Astrocyte of the spinal cord (primary cell): Measurements from ENCODE around the gene SLC6A1.

ENCODE experiments used
- DNase-seq: peaks from one replicate; pipeline ENCODE4 v3.0.0; 2011; ENCODE audit warnings: low read depth, low spot score
- H3K4me3 ChIP-seq: 2 replicates; pipeline ENCODE4 v1.5.1; 2011; ENCODE audit warnings: low read depth, mild to moderate bottlenecking, low read length, moderate library complexity
- CTCF ChIP-seq: IDR thresholded peaks from 2 replicates; pipeline ENCODE4 v1.5.1; 2012; ENCODE audit warnings: low read depth, mild to moderate bottlenecking, low read length, inconsistent platforms
- in situ Hi-C: cut with HindIII; loops from 2 replicates; pipeline ENCODE4 v1.10.0; 2017; ENCODE audit warnings: low sequenced_read_pairs

The SLC6A1 gene

GRCh38 chr3:11078826-11079515 lies 86.4 kb downstream of the SLC6A1 start:
- no peak for TF ChIP-seq CTCF
- H3K4me3 ChIP-seq: no peak overlapping the region
- no peak for DNase-seq
- in situ Hi-C loops: no loop called here

GRCh38 chr3:11080492-11080891 lies 87.9 kb downstream of the SLC6A1 start:
- no peak for TF ChIP-seq CTCF
- no peak for DNase-seq
- no peak overlapping the region for H3K4me3 ChIP-seq
- in situ Hi-C loops: no loop called here

- DNase-seq: no peak
- in situ Hi-C loops: no loop called here
- TF ChIP-seq CTCF: no peak
- no peak overlapping the region for H3K4me3 ChIP-seq
Observed at GRCh38 chr3:11084098-11084497, 91.5 kb downstream of the SLC6A1 start.

GRCh38 chr3:11084677-11085076 lies 92.1 kb downstream of the SLC6A1 start:
- no peak for DNase-seq
- in situ Hi-C loops: no loop called here
- TF ChIP-seq CTCF: no peak
- H3K4me3 ChIP-seq: no peak overlapping the region

- TF ChIP-seq CTCF: no peak
- no peak overlapping the region for H3K4me3 ChIP-seq
- DNase-seq: no peak
- in situ Hi-C loops: no loop called here
Observed at GRCh38 chr3:11085093-11085840, 92.7 kb downstream of the SLC6A1 start.

- no peak overlapping the region for H3K4me3 ChIP-seq
- no peak for DNase-seq
- no peak for TF ChIP-seq CTCF
- in situ Hi-C loops: no loop called here
Observed at GRCh38 chr3:11086856-11087255, 94.3 kb downstream of the SLC6A1 start.
